Dedifferentiated amniotic fluid mesenchymal stem cell (primary cell): Measurements from ENCODE around the gene GLYATL3.

Experiments used
- DNase-seq: peaks from one replicate; pipeline ENCODE4 v3.0.0-alpha.2; 2016; ENCODE audit errors: extremely low spot score

Gene GLYATL3

GRCh38 chr6:49548613-49549304, 49.0 kb downstream of the GLYATL3 start:
- DNase-seq = no peak

- no peak for DNase-seq
Observed at GRCh38 chr6:49549691-49550491, 50.2 kb downstream of the GLYATL3 start.

- no peak for DNase-seq
Observed at GRCh38 chr6:49550492-49551077, 50.9 kb downstream of the GLYATL3 start, which contains the start of gene C6orf141. TSS of gene C6orf141 (plus strand) at chr6:49550668. CDS start at chr6:49550793, 125 bp downstream.

GRCh38 chr6:49551078-49551865, 51.5 kb downstream of the GLYATL3 start:
- DNase-seq = no peak

GRCh38 chr6:49551866-49552129, 52.1 kb downstream of the GLYATL3 start:
- DNase-seq = no peak

GRCh38 chr6:49552596-49552995, 52.9 kb downstream of the GLYATL3 start:
- DNase-seq = no peak

GRCh38 chr6:49553384-49553783, 53.7 kb downstream of the GLYATL3 start:
- DNase-seq = no peak

GRCh38 chr6:49555951-49556350, 56.2 kb downstream of the GLYATL3 start:
- no peak for DNase-seq

- DNase-seq = no peak
Observed at GRCh38 chr6:49556429-49556837, 56.7 kb downstream of the GLYATL3 start.

GRCh38 chr6:49557177-49557576, 57.5 kb downstream of the GLYATL3 start:
- no peak for DNase-seq

GRCh38 chr6:49558238-49558637, 58.5 kb downstream of the GLYATL3 start:
- DNase-seq = no peak

GRCh38 chr6:49563006-49563886, 63.5 kb downstream of the GLYATL3 start:
- no peak for DNase-seq

- DNase-seq = no peak
Observed at GRCh38 chr6:49564552-49564951, 64.8 kb downstream of the GLYATL3 start.

- DNase-seq = no peak
Observed at GRCh38 chr6:49565261-49565660, 65.5 kb downstream of the GLYATL3 start.

GRCh38 chr6:49565855-49566254, 66.1 kb downstream of the GLYATL3 start:
- no peak for DNase-seq

GRCh38 chr6:49570474-49571079, 70.9 kb downstream of the GLYATL3 start:
- no peak for DNase-seq

GRCh38 chr6:49576618-49577017, 76.9 kb downstream of the GLYATL3 start:
- DNase-seq = no peak
